ENCODE measurements around the gene COL20A1.

DNA sequence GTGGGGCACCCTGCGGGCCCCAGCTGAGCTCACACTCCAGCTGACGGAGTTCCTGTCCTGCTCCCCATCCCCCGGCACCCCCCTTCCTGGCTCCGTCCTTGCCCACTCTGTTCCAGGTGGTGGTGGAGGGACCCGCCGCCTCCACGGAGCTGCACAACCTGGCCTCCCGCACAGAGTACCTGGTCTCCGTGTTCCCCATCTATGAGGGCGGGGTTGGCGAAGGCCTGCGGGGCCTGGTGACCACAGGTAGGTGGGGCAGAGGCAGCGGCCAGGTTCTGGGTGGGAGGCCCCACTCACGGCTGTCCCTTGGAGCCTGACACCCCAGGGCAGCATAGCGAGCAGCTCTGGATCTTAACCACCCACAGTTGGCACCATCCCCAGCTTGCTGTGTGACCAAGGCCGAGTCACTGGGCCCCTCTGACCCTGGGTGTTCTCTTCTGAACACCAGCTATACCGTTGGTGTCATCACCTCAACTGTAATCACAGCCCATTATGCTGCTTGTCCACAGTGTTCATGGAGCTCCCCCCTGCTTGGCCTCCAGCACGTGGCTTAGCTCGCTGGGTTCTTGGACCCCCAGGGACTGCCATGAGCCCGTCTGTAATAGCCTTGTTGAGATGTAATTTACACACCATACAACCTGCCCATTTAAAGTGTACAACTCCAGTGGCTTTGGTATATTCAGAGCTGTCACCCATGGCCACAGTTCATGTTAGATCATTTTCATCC, 17.4 kb downstream of the COL20A1 start:
- TF ChIP-seq POLR2A (IDR thresholded peaks at IDR 0.05; ENCODE audit: extremely low read depth, insufficient read length), result no peak
- TF ChIP-seq, protein P1, sequence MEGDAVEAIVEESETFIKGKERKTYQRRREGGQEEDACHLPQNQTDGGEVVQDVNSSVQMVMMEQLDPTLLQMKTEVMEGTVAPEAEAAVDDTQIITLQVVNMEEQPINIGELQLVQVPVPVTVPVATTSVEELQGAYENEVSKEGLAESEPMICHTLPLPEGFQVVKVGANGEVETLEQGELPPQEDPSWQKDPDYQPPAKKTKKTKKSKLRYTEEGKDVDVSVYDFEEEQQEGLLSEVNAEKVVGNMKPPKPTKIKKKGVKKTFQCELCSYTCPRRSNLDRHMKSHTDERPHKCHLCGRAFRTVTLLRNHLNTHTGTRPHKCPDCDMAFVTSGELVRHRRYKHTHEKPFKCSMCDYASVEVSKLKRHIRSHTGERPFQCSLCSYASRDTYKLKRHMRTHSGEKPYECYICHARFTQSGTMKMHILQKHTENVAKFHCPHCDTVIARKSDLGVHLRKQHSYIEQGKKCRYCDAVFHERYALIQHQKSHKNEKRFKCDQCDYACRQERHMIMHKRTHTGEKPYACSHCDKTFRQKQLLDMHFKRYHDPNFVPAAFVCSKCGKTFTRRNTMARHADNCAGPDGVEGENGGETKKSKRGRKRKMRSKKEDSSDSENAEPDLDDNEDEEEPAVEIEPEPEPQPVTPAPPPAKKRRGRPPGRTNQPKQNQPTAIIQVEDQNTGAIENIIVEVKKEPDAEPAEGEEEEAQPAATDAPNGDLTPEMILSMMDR (IDR thresholded peaks at IDR 0.05; ENCODE audit: low read depth, low read length), result no peak

All from NB4 (cell line).